ENCODE measurements around the gene PIGX.

The PIGX gene

DNA sequence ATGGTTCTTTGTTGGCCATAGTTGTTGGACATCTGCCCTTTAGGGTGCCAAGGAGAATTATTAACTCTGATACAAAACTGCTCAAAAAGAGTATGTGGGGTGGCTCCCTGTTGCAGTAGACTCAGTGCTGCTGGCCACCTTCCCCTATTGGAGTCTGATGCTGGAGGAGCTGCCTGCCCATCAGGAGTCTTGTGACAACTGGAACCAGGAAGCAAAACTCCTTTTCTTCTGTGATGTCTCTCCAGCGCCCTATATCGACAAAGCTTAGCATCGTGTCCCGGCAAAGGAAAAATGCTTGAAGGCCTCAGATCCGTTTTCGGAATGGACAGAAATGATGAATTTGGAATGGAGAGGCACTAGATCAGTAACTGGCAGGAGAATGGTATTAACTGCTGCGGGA, 51.0 kb downstream of the PIGX start:
- no peak for DNase-seq

DNA sequence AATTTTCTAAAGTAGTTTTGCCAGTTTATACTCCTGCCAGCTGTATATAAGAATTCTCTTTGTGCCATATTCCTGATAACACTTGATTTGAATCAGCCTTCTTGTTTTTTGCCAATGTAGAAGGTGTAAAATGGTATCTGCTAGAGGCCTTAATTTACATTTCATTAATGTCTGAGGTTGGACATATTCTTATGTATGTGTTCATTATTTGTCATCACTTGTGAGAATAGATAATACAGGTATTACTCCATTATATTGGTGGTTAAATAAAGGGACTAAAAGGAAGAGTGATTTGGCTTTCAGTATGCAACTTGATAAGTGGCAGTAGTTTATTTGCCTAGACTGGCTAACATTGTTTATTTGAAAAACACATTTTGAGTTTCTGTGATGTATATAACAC, 53.3 kb downstream of the PIGX start:
- no peak for DNase-seq

DNA sequence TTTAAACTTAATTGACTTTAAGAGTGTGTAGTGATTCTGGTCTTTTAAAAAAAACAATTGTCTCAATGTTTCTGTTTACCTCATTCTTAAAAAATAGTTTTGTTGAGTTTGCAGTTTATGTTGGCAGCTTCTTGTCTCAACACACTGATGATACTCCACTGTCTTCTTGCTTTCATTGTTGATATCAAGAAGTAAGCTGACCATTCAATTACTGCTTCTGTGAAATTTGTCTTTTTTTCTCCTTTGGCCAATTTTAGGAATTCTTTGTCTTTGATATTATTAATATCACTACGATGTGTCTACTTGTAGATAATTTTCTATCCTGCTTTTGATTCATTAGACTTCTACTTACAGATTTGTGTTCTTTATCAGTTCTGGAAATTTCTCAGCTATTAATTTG, 58.9 kb downstream of the PIGX start:
- DNase-seq: no peak

DNA sequence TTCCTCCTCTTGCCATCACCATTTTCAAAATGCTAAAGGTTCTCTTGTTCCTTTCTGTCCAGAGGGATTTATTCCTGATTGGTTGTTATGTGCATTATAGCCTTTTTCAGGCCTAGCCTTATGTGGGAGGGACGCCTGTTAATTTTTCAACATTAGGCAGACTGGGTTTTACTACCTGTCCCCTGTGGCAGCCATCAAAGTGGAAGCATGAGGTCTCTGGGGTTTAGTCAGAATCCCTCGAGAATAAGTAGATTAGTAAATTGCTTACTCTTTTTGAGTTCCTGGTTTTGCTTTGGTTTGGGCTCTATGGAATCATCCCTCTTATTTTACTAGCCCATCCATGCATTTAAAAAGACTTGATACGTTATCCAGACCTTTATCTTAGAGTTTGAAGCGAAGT, 59.9 kb downstream of the PIGX start:
- DNase-seq: no peak

DNA sequence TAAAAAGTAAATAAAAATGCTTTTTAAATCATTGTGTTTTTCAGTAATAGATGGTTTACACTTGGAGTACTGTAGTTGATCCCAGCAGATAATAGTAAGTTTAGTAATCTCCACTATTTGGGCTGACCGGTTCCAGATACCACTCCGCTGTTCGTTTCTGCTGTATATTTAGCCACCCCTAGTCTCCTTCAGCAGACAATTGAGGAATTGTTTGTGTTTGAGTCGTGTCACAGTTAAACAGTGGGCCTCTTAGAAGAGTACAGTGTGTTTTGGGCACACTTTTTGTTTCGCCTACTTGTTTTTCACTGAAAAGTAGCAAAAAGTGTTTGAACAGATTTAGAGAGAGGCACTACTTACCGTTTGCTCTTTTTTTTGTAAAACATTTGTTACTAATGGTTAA, 60.7 kb downstream of the PIGX start:
- DNase-seq: no peak

DNA sequence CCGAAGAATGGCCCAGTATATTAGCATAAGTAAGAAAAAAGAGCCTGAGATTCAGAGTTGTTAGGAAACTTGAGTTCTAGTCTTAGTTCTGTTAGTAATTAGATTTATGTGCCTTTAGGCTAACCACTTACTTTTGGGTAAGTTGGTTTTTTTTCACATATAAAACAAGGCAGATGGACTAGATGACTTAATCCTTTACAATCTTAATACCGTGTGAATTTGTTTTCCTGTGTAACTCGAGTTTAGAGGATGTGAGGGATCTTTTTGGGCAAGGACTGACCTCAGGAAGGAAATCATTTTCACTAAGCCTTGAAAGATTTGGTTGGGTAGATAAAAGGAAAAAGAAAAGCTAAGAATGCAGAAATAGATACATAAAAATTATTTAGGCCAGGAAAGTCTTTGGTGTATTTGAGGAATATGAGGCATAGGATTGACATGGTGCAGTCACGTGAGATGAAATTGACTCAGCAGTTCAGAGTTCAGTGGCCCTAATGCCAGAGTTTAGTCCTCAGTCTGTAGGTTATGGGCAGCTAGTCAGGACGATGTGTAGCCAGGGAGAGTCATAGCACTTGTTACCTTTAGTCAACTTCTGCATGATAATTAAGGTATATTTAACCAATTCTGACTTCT, 62.1 kb downstream of the PIGX start:
- DNase-seq: no peak

DNA sequence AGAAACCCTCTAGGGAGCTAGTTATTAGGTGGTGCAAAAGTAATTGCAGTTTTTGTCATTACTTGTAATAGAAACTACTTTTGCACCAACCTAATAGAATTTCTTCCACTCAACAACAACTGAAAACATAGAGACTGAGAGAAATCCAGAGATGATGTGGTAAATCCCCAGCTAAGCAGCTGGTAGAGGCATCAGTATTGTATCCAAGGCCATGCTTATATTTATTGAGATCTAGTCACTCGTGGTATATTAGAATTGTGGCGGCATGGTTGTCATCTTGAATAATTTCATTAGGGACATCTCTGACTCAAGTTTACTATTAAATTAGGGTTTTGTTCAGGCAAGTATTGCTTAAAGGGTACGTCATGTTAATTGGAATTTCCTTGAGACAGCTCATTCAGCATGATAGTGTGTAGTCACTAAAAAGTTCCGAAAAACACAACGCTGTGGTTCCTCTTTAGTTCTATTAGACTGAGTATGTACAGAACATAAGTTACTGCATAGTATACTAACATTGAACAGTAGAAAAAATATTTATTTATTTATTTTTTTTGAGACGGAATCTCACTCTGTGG, 62.8 kb downstream of the PIGX start:
- DNase-seq: no peak

DNA sequence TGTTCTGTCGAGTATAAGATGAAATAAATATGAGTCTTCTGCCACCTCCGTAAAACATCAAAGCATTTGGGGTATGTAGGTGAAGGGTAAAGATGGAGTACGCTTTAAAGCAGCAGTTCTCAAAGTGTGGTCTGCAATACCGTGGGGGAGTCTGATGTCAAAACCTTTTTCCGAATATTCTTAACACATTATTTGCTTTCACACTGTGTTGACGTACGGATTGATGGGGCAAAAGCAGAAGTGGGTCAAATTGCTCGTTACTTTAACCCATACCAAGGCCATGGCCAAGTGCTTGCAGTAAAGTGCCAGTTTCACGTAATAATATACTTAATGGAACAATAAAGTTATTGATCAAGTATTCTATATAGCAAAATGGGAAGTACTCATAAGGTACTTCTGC, 63.8 kb downstream of the PIGX start:
- no peak for DNase-seq

DNA sequence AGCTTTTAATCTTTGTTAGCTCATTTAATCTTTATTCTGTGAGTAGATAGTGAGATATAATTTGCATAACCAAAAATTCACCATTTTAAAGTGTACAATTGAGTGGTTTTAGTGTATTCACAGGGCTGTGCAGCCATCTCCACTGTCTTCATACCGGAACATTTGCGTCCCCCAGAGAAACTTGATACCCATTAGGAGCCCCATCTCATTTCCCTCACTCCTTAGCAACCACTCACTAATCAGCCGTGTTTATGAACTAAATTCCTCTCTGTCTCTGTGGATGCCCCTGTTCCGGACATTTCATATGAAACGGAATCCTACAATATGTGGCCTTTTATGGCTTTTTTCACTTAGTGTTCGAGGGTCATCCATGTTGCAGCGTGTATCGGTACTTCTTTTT, 65.7 kb downstream of the PIGX start:
- no peak for DNase-seq

DNA sequence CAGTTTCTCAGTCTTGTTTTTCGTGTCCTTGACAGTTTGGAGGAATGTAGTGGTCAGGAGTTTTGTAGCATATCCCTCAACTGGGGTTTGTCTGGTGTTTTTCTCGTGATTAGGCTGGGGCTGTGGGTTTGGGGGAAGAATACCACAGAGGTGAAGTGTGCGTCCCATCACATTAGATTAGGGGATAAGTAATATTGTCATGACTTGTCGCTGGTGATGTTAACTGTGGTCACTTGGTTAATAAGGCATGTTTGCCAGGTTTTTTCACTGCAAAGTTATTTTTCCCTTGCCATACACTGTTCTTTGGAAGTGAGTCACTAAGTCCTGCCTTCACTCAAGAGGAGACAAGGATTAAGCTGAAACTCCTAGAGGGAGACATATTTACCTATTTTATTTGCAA, 66.6 kb downstream of the PIGX start:
- DNase-seq: no peak

DNA sequence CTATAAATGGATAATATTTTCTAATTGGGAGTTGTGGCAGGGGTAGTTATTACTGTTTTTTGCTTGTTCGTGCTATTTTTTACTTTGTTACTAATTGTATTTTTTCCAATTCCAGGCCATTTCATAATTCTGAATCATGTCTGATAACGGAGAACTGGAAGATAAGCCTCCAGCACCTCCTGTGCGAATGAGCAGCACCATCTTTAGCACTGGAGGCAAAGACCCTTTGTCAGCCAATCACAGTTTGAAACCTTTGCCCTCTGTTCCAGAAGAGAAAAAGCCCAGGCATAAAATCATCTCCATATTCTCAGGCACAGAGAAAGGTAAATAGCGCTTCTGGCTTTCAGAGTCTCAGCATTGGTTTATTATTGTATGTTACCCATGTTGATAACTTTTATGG, 70.3 kb downstream of the PIGX start:
- DNase-seq: no peak
